Measurements from ENCODE around the gene MACROD2.

MACROD2 gene

DNA sequence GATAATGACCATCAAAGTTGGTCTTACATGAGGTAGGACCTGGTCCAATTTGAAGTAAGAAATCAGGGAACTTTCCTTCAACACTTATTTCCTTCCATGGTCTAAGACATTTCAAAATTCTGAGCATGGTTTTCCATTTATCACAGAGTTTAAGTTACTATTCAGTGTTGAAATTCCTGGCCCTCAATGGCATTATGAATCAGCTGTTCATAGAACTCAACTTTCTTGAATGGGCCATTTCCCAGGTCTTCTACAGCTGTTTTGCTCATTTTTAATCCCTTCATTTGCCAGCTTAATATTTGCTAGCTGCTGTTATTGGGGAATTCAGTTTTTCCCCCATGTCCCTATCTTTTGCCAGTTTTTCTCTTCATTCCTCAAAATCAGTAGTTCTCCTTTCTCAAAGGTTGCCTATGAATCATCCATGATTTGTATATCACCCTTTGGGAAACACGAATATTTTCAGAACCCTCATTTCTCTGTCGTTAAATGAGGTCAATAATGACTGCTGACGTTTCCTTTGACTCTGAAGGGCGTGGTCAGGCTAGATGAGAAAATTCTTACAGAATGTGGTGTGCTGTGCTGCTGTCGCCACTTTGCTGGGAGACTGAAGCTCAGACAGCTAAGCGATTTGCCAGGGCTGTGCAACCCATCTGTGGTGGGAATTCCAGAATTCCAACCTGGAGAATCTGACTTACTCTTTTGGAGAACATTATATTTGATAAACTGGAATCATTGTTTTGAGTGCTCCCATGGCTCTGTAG lies 558.6 kb downstream of the MACROD2 start:
- no peak for DNase-seq

DNA sequence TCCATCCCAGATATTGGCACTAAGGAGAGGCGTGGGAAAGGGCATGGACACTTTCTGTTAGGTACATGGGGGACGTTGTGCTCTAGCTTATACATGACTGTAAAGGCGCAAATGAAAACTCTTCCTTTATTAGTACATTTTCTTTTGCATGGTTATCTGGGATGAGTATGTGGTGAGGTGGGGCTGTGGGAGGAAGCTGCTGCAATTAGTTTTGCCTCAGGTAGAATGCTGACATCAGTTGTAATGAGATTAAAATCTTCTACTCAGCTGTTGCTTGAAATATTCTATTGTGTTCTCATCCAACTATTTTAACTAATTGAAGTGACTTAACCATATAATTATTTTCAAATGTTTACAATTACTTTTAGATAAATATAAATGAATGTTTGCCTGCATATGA lies 560.4 kb downstream of the MACROD2 start:
- no peak for DNase-seq

DNA sequence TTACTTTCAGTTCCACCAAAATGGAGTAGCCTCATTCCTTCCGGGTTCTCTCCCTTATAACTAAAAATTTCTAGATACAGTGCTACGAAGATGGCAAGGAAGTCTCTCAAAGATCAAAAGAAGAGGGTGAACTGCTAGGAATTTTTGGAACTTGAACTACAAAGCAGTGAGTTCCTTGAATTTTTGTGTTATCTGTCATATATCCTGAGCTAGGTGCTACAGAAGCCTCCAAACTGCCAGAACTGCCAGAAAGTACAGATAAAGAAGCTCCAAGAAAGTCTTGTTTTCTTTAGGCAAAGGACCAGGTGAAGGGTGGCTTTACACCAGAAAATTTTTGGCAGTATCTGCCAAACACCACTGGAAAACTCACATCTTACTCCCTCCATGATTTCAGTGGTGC lies 560.9 kb downstream of the MACROD2 start:
- no peak for DNase-seq

DNA sequence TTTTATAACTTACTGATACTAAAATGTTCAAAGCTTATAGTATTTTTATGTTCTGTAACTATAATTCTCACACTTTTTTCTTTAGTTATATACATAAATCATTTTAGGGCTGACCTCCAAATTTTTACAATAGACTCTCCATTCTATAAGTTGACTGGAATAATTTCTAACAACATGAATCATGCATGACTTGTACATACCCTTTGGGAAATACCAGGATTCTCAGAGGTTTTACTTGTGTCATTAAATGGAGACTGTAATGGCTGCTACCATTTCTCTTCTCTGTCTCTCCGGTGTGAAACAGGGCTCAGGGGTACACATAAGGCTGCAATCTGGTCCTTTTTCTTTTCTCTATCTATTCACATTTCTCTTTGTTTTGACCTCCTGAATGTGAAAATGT lies 564.3 kb downstream of the MACROD2 start:
- no peak for DNase-seq

DNA sequence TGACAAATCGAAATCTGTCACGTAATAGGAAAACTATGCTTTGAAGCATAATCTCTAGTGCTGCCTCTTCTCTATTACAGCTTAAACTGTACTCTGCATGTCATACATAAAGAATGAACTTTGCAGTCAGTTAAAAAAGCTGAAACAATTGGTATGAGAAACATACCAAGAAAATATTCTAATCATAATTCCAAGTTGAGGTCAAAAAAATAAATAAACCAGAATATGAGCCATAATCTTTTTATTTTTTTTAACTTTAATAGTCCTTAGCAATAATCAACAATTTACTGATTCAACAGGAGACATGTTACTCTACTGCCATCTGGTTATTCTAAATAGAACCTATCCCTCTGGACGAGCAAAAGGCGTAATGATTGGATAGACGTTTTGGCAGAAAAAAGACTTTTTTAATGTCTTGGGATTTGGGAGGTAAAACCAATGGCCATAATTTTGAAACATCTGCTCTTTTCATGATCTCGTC lies 566.5 kb downstream of the MACROD2 start:
- peak; percentile 90 for DNase-seq

DNA sequence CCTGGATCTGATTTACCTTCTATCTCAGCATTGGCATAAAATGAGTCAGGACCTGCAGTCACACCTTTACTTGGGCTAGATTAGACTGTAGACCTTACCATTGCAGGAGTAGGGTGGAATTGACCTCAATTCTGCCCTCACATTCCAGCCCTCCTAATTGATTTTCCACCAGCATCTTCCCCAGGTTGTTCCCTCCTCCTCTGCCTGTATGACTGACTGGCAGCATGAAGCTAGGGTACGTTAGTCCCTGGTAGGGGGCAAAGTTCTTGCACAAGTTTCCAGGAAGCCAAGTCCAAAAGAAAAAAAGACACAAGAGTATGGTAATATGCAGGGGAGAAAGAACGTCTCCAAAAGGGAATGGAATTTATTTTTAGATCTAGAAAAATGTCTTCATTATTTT lies 567.7 kb downstream of the MACROD2 start:
- no peak for DNase-seq

DNA sequence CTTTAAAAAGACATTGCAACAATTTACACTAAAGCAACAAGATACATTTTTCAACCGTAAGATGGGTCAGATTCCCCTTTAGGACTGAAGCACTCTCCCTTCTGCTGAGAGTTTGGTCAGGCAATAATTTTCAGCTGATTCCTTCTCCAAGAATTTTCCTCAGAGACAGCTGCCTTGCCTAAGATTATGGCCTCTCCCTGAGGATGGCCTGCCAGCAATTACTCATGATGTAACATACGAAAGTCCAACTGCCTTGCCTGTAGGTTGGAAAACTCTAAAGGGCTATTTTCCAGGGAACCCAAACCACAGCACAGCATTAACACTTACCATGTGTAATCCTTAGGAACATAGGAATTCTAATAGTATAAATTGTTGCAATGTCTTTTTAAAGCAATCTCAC lies 571.2 kb downstream of the MACROD2 start:
- no peak for DNase-seq

DNA sequence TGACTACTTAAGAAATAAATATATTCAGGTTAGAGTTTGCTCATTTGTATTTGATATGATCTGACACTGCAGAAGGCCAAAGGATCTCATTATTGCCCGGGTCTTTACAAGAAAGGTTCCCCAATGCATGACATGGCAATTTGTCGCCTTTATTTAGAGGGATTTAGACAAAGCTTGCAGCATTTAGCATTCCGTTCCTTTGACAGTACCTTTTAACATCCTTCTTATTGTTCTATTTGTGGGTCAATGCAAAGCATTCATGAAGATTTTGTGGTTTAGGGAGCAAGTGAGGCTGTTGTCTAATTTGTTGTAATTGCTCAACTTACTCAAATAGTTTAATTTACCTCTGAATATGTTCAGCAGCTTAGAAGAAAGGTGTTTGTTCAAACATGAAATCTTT lies 572.9 kb downstream of the MACROD2 start:
- DNase-seq: no peak

DNA sequence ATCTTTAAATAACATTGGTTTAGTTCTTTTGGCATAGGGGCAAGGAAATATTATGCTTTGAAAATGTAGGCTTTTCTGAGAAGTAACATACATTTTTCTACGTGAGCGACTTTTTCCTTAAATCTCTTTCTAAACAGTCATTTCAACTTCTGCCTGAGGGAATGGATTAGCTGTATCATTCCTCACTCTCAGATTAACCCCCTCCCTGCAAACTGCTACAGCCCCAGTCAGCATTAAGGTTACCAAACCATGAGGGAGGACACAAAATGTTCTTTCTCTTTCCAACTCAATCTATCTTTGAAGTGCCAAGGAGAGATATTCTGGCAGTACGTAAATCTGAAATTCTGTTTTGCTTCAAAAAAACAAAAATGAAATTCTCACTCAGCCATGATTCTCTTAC lies 573.4 kb downstream of the MACROD2 start:
- DNase-seq: no peak

DNA sequence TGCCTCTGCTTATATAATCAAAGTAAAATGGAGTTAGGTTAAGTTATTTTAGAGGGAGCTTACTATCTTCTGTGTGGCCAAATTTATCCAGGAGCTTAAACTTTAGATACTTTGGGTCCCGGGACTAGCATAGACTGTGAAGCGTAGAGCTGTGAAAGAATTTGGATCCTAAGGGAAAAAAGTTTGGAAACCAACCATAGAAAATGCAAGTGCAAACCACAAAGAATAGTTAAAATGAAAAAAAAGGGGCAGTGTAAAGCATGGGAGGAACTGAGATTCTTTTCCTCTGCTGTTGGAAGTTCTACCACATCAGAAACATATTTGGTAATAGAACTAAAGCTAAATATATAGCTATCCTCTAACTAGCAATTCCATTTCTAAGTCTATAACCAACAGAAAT lies 574.3 kb downstream of the MACROD2 start:
- DNase-seq: no peak

DNA sequence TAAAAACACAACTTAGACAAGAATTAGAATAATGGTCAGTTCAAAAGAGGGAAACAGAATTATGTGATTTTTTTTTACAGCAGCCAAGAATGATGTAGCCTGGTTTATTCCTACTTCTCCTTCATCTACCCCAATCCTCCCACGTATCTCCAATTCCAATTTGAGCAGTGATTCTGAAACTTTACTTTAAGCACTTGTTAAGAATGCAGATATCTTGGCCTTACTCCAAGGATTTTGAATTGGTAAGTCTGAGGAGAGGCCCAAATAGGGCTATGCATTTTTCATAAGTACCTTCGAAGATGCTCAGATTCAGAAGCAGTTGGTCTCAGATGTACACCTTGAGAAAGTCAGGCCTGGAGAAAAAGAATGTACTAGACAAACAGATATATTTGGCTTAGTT lies 575.5 kb downstream of the MACROD2 start:
- DNase-seq: no peak

DNA sequence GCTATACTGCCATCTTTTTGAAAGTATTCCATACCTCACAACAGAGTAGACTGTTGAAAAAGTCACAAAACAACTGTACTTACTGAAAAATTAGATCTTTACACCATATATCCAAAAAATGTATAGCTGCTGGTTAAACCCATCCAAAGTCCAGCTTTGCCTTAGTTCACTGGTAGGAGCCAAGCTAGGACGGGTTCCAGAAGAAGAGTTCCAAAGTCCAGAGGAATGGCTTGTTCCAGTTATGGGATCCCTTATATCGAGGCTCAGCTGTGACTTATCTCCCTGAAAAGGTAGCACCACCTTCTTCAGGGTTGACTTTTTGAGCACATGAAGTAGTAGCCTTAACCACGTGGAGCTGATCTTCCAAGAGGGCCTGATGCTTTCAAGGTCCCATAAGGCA lies 578.4 kb downstream of the MACROD2 start:
- no peak for DNase-seq

DNA sequence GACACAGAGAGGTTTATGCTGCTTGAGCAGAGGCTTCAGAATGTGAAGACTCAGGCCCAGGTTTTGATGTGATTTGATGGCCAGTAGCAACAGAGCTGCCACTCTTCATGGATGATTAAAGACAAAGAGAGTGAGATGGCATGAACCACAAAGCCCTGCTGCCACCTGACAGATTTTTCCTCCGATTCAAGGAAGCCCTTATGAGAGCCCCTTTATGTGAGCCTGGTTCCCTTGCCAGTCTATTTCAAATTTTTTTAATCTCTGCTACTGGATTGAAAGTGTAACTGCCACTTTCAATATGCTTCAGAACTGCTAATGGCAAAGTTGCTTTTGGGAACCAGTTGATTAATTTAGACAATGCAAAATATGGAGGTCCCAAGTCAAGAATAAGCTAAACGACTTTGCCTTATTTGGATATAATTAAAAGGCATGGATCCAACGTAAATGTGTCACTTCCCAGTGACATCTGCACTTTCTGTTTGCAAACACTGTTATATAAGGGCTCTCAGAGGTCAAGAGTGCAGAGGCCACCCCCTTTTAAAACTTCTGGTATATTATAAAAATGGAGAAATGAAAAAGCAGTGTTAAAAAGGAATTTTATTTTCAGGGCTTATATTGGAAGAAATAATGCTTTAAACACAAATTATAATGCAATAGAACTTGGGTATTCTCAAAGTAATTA lies 581.0 kb downstream of the MACROD2 start:
- DNase-seq: peak; percentile 49

DNA sequence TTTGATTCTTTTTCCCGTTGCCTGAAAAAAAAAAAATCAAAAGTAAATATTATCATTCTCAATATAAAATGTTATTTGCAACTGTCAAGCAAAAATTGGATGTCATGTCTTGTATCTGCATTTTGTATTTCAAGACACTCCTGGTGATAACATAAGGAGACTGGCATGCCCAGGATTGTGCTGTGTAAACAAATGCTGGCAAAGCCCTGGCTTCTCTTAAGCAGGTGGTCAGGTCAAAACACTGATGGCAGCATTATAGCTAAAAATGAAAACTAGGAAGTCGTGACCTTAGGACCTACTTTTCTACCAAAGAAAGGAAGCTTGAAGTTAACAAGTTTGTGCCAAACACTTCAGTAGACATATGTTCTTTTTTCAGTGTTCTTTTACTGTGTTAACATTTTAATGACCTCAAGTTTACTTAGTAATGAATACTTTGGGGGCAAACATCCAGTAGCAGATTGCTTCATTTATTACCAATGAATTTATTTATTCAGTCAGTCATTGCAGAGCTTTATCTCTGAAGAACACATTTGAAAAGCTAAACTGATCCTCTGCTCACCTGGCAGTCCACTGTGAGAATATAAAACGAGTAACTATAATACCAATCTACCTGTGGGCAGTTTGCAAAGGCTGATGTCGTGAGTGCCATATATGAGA lies 585.2 kb downstream of the MACROD2 start:
- peak; percentile 91 for DNase-seq

DNA sequence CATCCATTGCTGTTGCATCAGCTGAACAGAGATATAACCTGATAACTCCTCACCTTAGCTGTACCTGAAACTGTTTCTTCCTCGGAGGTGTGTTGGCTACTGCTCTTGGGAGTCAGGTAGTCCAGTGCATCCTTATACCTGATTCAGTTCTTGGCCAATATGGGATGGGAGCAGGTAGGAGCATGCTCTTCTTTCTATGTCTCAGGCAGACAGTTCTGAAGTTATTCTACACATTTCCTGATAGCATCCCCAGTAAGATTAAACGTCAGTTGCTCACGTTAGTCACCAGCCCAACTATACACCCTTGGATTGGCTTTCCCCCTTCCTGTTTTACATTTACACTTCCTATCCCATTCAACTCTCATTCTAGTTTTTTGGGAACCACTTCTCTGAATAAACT lies 586.4 kb downstream of the MACROD2 start:
- no peak for DNase-seq

DNA sequence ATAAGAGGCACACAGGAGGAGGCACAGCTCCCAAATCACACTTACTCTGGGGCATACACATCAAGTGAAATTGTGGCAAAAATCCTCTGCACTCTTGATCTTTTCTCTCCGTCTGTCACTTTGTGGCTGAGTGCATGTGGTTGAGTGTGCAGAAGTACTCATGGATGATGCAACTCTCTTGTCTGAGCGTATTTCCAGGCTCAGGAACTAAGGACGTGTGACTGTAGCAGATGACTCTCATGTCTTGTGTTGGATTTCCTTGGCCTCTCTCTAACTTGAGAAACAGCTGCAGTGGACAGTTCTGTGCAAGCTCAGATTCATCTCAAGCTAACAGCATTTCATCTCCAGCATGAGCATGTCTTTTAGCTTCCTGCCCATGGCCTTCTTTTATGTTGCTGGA lies 587.5 kb downstream of the MACROD2 start:
- DNase-seq: no peak

DNA sequence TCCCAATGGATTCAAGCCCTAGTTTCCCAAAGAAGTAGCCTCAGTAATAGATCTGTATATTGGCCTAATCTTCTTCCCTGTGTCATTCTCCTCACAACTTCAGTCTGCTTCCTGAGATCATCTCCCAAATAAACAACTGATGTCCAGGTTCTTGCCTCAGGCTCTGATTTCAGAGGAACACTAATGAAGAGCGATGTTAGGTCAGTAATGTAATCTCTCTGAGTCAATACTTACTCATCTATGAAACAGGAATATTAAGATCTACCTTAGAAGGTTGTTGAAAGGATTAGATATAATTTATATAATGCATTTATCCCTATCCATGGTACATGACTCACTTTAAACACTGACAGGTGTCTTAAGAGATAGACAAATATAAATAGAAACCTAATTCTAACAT lies 588.1 kb downstream of the MACROD2 start:
- peak; percentile 37 for DNase-seq

DNA sequence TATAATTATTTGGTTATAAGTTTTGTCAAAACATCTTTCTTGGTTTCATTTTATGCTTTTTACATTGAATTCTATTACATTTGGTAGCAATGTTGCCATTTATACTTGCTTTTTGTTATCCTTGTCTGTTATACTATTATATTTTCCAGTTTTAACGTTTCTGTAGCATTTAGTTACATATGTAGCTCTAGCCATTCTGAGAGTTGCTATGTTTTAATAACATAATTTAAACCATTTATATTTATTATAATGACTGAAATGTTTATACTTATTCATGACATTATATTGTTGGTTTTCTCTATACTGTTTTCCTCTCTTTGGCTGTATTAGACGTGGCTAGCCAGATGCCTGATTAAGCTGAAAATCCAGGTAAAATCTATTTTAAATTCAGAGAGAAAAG lies 594.1 kb downstream of the MACROD2 start:
- DNase-seq: no peak

DNA sequence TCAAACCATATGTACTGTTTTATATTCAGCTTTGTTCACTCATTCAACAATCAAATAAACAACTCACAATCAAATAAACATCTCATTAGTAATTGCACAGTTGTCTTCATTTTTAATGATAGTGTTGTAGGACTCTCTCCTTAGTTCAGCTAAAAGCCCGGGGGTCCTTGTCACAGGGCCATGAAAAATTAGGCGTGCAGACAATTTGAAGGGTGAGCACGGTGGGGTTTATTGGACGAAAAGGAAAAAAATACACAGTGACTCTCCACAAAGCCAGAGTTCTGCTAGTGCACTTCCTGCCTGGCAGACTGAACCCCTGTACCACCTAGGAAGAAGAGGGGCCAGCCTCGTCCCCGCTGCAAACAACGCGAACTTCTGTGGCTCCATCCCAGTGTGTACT lies 599.7 kb downstream of the MACROD2 start:
- no peak for DNase-seq

DNA sequence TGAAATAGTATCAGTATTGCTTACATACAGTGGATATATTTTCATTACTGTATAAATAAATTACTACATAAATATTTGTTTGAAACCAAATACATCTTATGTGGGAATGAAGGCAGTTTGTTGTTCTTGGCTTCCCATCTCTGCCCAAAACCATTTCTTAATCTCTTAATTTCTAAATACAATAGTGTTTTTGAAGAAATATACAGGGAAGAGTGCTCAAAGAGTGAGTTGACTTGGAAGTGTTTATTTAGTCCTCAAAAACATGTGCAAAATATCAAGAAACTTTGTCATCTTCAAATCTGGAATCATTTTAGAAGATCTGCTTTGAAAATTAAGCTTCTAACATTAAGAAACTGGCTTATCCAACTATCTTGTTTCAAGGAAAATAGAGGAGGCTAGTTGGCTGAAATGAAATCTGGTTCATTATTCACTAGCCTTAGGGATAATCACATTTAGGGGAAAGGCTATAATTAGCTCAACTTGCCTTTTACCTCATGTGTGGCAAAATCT lies 601.9 kb downstream of the MACROD2 start:
- no peak for DNase-seq

DNA sequence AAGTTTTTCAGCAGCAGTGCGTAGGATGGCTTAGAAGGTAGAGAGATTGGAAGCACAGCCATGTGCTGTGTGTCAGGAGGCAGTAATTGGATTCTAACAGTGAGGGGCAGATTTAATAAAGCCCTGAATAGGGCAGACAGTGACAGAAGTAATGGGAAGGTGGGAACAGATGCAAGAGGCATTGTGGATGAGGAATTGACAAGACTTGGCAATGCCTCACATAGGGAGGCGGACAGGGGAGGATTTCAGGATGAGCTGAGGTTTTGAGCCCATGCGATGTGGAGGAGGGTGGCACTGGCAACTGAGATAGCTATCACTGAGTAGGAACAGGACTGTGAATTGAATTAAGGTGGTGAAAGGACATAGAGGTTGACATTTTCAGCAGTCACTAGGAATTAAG lies 604.3 kb downstream of the MACROD2 start:
- no peak for DNase-seq

DNA sequence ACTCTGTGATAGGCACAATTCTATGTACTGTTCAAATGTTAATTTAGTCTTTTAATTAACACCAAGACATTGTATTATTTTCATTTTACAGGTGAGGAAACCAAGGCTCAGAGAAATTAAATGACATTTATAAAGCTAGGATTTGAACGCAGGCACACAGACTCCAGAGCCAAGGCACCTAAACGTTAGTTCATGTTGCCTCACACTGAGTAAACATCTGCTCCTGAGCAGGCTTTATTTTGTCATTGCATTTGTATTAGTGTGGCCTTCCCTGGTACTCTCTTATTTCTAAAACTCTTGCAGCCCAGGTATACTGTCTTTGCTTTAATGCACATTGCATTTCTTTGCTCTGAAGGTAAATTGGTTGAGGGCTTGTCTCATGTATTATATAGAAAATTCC lies 605.2 kb downstream of the MACROD2 start:
- no peak for DNase-seq

DNA sequence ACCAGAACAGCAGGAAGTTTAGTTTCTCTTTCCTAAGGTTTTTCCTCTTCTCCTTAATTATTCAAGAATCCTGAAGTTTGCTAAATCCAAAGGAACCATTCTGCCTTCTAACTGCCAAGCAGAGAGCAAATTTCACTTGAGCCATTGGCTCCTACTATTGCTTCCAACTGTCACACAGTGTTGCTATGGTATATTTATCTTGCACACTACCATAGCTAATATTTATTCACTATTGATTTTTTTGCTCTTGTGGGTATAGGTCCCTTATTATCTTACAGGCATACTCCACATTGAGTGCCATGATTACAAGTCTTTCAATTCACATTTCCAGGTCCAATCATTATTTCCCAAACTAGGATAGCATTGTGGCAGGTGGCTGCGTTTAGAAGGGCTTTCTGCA lies 608.8 kb downstream of the MACROD2 start:
- DNase-seq: no peak

All from NCI-H2171 treated with DMSO at 0.1 percent for 48 hours (cell line).